HuH-7 (cell line): ENCODE measurements around the gene WASHC2C.
A peak's percentile ranks its signal among the peaks of the same experiment; 100 is the strongest.
"Not testable (repeated sequence)": the region's sequence is repeated elsewhere in the genome, so short reads cannot be mapped to it uniquely, and the experiment has no call there.

Experiments used
- DNase-seq: peaks from one replicate; pipeline ENCODE4 v3.0.0; 2011; ENCODE audit warnings: low spot score

The WASHC2C gene

GRCh38 chr10:45726703-45727420, at the start of gene WASHC2C:
TSS of gene WASHC2C (plus strand) at chr10:45727266. CDS start at chr10:45727318, 52 bp downstream.
- peak; percentile 28 for DNase-seq

- DNase-seq: not testable (repeated sequence)
These were observed 48.6 kb upstream of the WASHC2C start for GRCh38 chr10:45678467-45678866.

GRCh38 chr10:45710200-45710796, 16.8 kb upstream of the WASHC2C start:
- not testable (repeated sequence) for DNase-seq

- DNase-seq: not testable (repeated sequence)
These were observed 15.8 kb upstream of the WASHC2C start for GRCh38 chr10:45711223-45711622.

GRCh38 chr10:45717053-45717452, 10.0 kb upstream of the WASHC2C start:
- DNase-seq: not testable (repeated sequence)

- not testable (repeated sequence) for DNase-seq
These were observed 9.4 kb upstream of the WASHC2C start for GRCh38 chr10:45717642-45718041.

- not testable (repeated sequence) for DNase-seq
These were observed 5.6 kb upstream of the WASHC2C start for GRCh38 chr10:45721503-45721902.

GRCh38 chr10:45723851-45724250, 3.2 kb upstream of the WASHC2C start:
- DNase-seq: not testable (repeated sequence)

- not testable (repeated sequence) for DNase-seq
These were observed 427 bp downstream of the WASHC2C start for GRCh38 chr10:45727421-45727965.

GRCh38 chr10:45734449-45734848, 7.4 kb downstream of the WASHC2C start:
- not testable (repeated sequence) for DNase-seq

GRCh38 chr10:45734867-45735266, 7.8 kb downstream of the WASHC2C start:
- DNase-seq: not testable (repeated sequence)

GRCh38 chr10:45741559-45741958, 14.5 kb downstream of the WASHC2C start:
- not testable (repeated sequence) for DNase-seq

GRCh38 chr10:45742014-45742413, 14.9 kb downstream of the WASHC2C start:
- not testable (repeated sequence) for DNase-seq

- not testable (repeated sequence) for DNase-seq
These were observed 24.1 kb downstream of the WASHC2C start for GRCh38 chr10:45751141-45751540.

GRCh38 chr10:45752210-45752609, 25.1 kb downstream of the WASHC2C start:
- DNase-seq: not testable (repeated sequence)

- not testable (repeated sequence) for DNase-seq
These were observed 27.0 kb downstream of the WASHC2C start for GRCh38 chr10:45753979-45754495.

- not testable (repeated sequence) for DNase-seq
These were observed 28.0 kb downstream of the WASHC2C start for GRCh38 chr10:45755083-45755482.

GRCh38 chr10:45756065-45756464, 29.0 kb downstream of the WASHC2C start:
- DNase-seq: not testable (repeated sequence)

- DNase-seq: not testable (repeated sequence)
These were observed 30.8 kb downstream of the WASHC2C start for GRCh38 chr10:45757661-45758396.

GRCh38 chr10:45761622-45762021, 34.6 kb downstream of the WASHC2C start:
- DNase-seq: not testable (repeated sequence)

GRCh38 chr10:45763037-45763436, 36.0 kb downstream of the WASHC2C start:
- not testable (repeated sequence) for DNase-seq

- DNase-seq: not testable (repeated sequence)
These were observed 41.3 kb downstream of the WASHC2C start for GRCh38 chr10:45768334-45768733.
